HG03095 (cell line): ENCODE data around the gene FZR1.

Experiments used
- ATAC-seq: cut with Tn5 transposase; IDR thresholded peaks from one replicate; pipeline ENCODE4 v1.9.1; 2021; ENCODE audit warnings: moderate library complexity; ENCODE audit not compliant: unreplicated experiment

Gene FZR1

DNA sequence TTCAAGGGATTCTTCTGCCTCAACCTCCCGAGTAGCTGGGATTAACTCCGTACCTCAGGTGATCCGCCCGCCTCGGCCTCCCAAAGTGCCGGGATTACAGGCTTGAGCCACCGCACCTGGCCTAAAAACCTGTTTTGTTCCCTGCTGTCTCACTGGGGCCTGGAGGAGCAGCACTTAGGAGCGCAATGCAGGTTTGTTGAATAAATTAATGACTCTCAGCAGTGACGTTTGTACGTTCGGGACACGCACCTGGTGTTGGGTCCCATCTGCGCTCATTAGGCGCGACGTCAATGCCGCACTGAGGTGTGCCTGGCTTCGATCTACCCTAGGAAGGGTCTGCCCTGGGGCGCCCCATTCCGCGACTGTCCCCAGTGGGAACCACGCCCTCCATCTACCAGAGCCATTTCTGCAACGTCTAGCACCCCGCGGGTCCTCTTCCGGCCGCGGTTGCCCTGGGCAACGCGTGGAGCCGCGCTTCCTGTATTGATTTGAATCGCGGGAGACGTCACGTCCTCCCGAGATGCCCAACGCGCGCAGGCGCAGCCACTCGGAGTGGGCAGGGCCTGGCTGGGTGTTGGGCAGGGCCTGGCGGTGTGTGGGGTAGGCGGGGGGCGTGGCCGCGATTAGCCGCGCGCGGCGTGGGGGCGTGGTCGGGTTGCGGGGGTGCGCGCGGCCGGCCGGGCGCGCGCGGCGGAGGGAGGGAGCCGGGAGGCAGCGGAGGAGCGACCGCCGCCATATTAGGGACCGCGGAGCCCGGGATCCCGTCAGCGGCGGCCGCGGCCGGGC, at the start of gene FZR1:
FZR1 (plus strand) TSS at position 714 of the 786 bp plus-strand sequence. CDS start 16,679 bp downstream, outside the sequence.
- ATAC-seq: peak; percentile 81

DNA sequence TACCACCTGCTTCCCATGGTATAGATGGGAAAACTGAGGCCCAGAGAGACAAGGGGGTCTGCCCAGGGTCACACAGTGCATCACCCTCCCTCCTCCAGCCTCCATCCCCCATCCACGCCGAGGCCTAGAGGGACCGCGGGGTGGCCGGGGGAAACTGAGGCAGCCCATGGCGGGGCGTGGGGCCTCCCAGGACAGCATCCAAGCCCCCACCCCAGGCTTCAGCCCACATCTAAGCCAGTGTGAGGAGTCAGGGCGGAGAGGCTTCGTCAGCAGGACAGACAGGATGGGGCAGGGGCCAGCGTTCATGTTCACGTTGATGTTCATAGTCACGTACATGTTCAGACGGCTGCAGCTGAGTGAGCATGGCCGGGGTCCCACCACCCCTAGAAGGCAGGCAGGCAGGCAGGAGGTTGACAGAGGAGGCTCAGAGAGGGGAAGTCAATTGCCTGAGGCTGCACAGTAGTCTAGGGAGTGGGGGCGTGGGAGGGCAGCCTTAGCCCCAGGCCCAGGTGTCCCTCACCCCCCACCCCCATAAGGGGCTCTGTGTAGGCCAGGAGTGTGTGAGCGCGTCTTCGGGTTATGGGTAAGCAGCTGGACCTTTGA, 49.1 kb upstream of the FZR1 start:
- ATAC-seq: no peak

DNA sequence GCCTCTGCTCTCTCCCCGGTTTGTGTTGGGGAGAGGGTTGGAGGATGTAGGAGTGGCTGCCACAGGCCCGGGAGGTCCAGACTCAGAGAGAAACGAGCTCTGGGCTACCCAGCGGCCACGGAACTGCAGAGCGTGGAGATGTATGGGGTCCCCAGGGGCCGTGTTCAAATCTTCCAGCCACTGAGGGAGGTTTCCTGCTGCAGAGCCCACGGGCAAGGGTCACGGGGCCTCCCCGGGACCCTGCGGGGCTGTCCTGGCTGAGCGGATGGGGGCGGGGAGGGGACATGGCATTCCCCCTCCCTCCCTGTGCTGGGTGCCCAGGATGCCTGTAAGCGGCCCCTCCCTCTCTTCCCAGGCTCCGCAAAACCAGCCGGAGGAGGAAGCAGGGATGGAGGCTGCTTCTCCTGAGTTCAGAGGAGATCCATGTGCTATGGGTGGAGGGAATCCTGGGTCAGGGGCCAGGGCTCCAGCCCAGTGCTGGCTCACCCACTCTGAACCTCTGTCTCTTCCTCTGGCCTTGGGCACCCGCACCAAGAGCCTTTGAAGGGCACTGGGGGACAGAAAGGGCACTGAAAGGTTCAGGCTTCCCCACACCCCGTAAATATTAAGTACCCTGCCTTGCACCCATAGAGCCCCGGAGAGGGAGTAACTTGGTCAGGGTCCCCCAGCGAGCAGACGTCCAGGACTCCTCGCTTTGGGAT, 48.4 kb upstream of the FZR1 start:
- no peak for ATAC-seq

DNA sequence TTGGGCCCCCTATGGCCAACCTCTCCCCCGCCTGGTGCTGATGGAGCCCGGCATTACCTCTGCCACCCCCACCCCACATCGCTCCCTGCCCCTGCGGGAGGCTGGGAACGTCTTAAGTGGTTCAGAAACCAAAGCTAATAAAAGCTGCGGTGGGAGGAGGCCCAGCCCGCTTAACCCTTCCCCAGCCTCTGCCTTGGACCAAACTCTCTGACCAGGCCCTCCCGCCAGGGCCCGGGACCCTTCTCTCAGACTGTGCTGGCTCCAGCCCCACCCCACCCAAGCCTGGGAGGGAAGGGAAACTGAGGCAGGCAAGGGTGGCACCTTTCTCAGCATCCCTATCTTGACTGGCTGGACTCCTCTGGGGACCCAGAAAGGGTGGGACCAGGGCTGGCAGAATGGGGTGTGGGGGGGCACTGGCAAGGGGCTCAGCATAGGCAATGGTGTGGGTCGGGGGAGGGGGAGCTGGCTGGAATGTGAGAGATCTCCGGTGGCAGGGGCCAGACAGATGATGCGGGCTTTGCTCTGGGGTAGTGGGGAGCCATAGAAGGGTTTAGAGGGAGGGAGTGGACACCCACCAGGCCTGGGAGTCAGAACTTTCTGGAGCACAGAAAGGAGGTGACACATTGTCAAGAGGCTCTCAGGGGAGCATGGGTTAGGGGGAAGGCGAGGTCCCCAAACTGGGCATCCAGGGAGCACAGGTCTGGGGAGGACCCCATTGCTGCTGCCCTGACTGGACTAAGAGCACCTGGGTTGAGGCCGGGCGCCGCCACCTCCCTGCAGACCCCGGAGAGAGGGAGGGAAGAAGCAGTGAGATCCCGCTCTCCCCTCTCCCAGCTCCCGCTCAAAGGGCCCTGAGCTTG, 47.7 kb upstream of the FZR1 start:
- ATAC-seq: no peak

DNA sequence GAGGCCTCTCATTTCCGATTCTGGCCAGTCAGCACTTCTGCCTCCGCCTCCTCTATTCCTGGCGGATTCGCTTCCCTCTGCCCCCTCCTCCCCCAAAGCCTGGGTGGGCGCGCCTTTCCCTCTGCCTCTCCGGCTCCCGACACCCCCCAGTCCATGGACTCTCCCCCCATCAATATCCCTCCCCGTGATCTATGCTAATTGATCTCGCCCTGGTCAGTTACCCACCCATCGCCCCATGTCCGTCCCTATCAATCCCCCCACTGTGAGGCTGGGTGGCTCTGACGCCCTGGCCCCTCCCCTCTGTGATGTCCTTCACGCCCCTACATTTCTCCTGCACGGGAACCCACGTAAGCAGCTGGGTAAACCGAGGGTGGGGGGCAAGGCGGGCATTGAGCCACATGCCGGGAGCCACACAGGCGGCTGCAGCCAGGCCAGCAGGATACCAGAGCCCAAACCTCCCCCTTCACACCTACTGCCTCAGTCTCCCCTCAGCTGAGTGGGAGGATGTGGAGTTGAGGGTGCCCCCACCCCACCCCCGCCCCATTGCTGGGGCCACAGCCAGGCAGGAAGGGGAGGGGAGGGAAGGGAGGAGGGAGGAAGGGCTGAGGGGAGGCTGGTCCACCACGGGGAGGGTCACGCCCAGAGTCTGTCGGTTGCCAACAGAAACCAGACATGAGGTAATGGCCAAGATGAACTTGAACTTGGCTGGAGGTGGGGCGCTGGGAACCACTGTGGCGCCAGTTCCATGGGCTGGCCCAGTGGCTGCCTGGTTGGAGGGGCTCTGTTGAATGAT, 46.8 kb upstream of the FZR1 start:
- no peak for ATAC-seq

DNA sequence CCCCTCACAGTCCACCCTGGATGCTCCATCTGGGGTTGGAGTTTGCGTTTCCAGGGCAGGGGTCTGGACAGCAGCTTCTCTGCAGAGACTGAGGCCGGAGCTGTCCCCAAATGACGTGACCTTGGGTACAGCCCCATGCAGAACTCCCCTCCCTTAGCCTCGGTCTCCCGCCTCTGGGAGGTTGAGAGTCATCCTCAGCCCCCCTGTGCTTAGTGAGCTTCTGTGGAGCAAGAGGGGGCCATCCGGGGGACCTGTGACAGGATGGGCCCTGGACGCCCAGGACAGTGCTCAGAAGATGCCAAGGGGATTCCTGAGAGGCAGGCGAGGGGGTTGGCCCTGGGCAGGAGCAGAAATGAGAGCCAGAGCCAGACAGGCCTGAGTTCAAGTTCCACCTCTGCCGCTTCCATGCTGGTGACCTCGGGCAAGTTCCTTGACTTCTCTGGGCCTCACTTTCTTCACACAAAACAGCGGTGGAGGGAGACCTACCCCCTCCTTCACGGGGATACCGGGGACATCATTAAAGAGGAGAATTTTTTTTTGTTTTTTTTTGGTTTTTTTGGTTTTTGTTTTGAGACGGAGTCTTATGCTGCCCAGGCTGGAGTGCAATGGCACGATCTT, 46.0 kb upstream of the FZR1 start:
- no peak for ATAC-seq

DNA sequence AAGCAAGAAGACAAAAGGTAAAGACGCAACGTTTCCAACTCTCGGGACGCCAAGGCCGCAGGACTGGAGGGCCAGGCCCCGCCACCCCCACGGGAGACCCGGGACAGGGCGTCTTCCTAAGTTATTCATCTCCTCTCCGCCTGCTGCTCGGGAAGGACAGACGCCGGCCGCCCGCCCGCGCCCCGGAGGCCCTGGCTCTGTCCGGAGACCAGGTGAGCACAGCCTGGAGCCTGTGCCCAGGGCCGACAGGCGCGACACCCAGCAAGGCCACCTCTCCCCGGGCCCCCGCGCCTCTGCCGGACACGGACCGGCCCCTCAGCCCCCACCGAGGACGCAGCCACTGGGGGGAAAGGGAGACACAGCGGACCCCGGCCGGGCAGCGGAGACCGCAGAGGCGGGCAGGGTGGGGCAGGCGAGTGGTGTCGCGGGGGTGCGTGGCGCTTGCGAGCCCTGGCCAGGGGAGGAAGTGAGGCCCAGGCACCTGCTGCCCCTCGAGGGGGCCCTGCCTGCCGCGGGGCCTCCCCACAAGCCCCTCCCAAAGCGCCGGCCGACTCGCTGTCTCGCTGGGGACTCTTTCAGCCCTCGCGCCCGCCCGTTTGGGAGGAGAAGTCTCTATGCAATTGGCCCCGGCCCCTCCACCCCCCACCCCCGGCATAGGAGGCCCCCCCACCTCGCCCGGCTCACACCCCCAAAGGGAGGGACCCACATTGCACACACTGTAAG, 43.0 kb upstream of the FZR1 start:
- ATAC-seq: no peak

DNA sequence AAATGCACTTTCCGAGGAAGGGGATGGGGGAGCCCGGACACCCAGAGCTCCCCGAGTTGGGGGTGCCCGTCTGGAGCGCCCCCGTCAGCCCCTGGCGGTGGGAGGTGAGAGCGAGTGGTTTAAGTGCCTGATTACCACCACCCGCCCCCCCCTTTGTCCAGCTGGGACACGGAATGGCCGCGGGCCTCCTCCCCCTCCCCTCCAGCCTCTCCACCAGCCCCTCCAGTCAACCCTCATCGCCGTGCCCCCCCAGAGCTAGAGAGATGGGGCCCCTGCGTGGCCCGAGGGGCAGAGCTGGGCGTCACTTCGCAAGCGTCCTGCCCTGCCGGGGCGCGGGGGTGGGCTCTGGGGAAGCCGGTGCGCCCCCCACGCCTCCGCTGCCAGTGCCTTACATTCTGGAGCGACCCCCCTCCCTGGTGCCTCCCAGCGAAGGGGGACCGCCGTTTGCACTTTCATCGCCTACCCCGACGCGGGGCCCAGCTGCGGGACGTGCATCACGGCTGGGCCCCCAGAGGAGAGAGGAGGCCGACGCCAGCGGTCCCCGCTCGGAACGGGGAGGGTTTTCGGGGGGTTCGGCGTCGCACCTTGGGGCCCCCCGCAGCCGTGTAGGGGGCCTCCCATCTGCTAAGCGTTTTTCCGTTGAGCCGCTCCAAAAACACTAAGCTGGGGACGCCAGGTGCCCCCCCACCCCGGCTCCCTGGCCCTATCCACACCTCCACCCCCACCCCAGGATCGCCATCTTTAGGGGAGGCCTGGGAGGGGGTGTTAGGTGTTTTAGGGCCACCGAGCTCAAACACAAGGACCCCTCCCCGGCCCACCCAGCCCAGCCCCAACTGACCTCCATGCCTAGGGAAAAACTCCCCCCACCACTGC, 42.2 kb upstream of the FZR1 start:
- no peak for ATAC-seq

DNA sequence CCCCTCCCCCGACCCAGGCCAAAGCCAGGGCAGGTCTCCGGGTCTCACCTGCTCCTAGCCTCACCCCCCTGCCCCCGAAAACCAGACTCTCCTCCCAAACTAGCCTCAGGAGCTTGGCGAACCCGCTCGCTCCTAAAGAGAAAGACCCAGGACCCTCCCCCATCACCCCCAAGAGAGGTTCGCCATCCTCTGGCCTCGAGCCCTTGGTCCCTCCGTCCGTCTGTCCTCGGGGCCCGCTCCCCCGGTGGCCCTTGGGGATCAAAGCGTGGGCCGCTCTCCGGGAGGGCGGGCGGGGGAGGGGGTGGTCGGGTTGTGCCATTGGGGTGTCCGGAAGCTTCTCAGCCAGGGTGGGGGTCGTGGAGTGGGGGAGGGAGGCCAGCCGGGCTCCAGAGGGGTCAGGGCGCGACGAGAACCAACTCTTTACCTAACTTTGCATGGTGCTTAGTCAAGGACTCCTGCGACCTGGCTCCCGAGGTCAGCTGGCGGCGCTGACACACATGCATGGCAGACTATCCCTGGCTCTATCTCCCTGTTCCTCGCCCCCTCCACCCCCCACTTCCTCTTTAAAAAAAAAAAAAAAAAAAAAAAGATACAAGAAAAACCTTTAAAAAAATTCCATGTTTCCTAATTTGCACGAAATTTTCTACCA, 41.4 kb upstream of the FZR1 start:
- no peak for ATAC-seq

DNA sequence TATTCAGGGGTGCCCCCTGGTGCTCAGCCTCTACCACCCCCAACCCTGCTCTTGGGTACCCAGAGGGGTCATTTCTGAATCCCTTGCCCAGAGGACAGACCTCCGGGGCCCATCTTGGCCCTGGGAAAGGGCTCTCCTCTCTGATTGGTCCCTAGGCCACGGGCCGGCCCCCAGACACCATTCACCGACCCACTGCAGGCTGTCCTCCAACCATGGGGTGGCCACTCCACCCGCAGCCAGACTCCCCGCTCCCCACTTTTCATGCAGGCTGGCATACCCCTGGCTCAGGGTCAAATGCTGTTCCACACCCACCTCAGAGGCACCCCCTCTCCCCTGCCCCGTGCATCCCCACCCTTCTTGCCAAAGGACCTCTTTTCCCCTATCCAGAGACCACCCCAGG, 40.6 kb upstream of the FZR1 start:
- no peak for ATAC-seq

DNA sequence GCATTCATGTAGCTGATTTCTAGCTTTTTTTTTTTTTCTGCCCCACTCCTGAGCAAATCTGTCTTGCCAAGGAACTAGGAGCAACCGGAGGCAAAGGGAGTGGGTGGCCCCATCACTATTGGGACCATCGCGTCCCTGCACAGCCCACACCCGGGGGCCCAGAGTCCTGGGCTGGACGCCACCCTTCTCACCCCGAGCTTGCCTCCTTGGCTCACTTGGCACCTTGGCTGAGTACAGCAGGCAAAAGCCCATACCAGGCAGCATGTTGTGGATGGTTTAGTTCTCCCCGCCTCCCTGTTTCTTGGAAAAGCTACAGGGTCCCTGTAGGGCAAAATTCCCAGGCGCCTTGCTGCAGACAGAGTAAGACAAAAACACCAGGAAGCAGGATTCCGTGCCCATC, 39.5 kb upstream of the FZR1 start:
- ATAC-seq: no peak

DNA sequence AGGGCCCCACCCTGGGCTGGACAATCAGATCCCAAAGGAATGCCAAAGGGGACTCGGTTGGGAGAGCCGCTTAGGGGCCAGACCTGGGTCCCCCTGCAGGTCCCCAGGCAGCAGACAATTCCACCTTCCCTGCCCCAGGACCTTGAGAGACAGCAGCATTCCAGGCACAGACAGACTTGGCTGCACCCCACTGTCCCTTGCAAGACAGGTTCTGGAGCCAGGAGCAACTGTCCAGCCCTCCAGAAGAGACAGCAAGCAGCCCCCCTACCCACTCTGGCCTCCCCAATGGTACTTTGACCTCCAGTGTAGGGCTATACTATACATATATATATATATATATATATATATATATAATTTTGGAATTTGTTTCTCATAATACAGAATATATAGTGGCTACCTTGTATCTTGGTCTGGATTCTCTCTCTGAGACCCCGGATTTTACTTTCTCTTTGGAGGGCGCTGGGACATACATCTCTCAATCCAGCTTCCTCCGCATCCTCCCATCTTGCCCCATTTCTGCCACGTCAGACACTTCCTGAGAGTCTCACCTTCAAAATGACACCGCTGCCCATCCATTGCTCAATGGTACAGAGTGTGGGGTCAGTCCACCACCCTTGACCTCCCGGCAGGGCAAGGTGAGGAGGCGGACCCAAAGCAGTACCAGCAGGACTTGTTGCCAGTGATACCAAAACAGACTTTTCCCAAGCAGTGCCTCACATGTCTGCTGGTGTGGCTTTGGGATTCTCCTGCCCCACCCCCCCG, 38.5 kb upstream of the FZR1 start:
- ATAC-seq: no peak

DNA sequence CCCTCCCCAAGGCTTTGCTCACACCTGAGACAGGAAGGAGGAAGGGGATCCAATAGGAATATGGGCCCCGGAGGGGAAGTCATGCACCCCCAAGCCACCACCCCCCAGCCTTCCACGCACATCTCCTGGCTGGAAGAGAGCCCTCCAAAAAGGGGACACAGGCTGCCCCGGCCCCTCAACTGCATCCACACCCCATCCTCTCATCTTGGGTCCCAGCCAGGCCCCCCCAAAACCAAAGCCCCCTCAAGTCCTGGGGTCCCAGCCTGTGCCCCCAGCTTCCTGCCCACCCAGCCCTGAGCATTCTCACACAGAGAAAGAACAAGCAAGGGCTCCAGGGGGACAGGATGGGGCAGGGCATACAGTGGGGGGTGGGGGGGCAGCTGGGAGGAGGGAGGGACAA, 37.9 kb upstream of the FZR1 start:
- ATAC-seq: no peak

DNA sequence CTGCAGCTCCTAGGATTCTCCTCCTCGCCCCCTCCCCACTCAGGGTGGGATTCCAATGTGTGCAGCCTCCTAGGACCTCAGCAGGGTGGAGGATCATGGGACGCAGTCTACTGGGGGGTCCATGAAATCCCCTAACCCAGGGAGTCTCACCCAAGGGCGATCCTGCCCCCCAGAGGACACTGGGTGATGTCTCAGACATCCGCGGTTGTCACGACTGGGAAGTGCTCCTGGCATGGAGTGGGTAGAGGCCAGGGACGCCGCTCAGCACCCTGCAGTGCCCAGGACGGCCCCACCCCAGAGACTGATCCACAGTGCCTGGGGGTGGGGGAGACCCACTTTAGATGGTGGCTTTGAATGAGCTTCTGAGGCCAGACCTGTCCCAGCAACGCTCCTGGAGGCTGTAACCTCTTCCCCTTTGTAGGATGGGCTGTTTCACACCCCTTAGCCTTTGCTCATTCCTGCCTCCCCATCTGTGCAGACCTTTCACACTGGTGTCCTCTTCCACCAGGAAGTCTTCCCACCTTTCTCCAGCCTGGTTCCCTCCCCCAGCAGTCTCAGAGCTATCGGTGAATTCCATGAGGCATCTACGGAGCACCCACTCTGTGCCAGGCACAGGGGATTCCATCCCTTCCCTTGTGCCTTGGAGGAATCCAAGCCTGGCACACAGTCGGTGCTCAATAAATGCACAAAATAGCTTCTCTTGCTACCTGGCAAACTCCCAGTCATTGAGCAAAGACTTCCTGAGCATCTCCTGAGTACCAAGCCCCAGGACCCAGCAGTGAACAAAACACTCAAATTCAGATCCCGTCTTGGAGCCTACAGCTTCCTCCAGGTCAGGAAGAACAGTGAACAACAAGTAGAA, 36.2 kb upstream of the FZR1 start:
- no peak for ATAC-seq

DNA sequence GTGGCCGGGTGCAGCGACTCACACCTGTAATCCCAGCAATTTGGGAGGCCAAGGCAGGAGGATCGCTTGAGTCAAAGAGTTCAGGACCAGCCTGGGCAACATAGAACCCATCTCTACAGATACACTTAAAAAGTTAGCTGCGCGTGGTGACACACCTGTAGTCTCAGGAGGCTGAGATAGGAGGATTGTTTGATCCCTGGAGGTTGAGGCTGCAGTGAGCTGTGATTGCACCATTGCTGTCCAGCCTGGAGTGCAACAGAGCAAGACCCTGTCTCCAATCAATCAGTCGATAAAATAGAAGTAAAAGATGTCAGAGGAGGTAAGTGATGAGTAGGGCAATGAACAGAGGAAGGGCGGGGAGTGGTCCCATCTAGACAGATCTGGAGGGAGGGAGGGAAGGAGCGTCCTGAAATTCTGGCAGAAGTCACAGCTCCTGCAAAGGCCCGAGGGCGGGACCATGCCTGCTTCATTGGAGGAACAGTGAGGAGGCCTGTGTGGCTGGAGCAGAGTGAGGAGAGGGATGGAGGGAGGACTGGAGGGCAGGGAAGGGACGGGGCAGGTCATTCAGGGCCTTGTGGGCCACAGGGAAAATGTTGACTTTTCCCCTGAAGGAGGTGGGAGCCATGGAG, 35.5 kb upstream of the FZR1 start:
- ATAC-seq: no peak
